SK-N-SH (cell line): ENCODE measurements around the gene ZNF526.

Experiments used
- EP300 ChIP-seq, 2 experiments: IDR thresholded peaks; 2 replicates each; pipeline versions ENCODE4 v1.4.0 to v1.6.1; 2012; ENCODE audit warnings: borderline replicate concordance in 1 of 2, low read depth in 1 of 2, low read length in 1 of 2
- GABPA ChIP-seq: IDR thresholded peaks from 2 replicates; pipeline ENCODE4 v1.4.0; 2012; ENCODE audit warnings: low read depth, mild to moderate bottlenecking
- NFIC ChIP-seq: IDR thresholded peaks from 2 replicates; pipeline ENCODE4 v1.4.0; 2012; ENCODE audit warnings: borderline replicate concordance
- POLR2AphosphoS5 ChIP-seq: IDR thresholded peaks from 2 replicates; pipeline ENCODE4 v1.6.1; 2012; ENCODE audit warnings: low read depth, low read length
- SIN3A ChIP-seq: IDR thresholded peaks from 2 replicates; pipeline ENCODE4 v1.6.1; 2012; ENCODE audit warnings: low read depth, mild to moderate bottlenecking, low read length, moderate library complexity, borderline replicate concordance
- TAF1 ChIP-seq: IDR thresholded peaks from 2 replicates; pipeline ENCODE4 v1.6.1; 2012; ENCODE audit warnings: low read depth, mild to moderate bottlenecking, low read length, moderate library complexity, borderline replicate concordance
- TF ChIP-seq, protein P1 (sequence below): IDR thresholded peaks from 2 replicates; pipeline ENCODE4 v1.6.1; 2012; ENCODE audit warnings: mild to moderate bottlenecking, low read depth, low read length, moderate library complexity
- TF ChIP-seq, protein P2 (sequence below): fragments of 200-600 bp; sonication (generic); IDR thresholded peaks from 2 replicates; pipeline ENCODE4 v1.6.1; 2017; ENCODE audit warnings: antibody characterized with exemption, mild to moderate bottlenecking, moderate library complexity

DNA sequence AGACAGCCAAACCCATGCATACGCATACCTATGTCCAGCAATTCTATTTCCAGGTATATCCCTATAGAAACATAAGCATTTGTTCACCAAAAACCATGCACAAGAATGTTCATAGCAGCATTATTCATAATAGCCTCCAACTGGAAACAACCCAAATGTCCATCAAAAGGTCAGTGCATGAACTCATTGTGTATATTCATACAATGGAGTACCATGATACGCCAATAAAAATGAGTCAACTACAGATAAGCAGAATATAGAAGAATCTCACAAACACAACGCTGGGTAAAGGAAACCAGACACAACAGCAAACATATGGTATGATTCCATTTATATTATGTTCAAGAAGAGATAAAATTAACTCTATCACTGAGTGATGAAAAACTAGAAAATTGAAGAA is 26.4 kb upstream of the ZNF526 start:
- TF ChIP-seq, protein P1, sequence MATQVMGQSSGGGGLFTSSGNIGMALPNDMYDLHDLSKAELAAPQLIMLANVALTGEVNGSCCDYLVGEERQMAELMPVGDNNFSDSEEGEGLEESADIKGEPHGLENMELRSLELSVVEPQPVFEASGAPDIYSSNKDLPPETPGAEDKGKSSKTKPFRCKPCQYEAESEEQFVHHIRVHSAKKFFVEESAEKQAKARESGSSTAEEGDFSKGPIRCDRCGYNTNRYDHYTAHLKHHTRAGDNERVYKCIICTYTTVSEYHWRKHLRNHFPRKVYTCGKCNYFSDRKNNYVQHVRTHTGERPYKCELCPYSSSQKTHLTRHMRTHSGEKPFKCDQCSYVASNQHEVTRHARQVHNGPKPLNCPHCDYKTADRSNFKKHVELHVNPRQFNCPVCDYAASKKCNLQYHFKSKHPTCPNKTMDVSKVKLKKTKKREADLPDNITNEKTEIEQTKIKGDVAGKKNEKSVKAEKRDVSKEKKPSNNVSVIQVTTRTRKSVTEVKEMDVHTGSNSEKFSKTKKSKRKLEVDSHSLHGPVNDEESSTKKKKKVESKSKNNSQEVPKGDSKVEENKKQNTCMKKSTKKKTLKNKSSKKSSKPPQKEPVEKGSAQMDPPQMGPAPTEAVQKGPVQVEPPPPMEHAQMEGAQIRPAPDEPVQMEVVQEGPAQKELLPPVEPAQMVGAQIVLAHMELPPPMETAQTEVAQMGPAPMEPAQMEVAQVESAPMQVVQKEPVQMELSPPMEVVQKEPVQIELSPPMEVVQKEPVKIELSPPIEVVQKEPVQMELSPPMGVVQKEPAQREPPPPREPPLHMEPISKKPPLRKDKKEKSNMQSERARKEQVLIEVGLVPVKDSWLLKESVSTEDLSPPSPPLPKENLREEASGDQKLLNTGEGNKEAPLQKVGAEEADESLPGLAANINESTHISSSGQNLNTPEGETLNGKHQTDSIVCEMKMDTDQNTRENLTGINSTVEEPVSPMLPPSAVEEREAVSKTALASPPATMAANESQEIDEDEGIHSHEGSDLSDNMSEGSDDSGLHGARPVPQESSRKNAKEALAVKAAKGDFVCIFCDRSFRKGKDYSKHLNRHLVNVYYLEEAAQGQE = no peak
- TF ChIP-seq, protein P2, sequence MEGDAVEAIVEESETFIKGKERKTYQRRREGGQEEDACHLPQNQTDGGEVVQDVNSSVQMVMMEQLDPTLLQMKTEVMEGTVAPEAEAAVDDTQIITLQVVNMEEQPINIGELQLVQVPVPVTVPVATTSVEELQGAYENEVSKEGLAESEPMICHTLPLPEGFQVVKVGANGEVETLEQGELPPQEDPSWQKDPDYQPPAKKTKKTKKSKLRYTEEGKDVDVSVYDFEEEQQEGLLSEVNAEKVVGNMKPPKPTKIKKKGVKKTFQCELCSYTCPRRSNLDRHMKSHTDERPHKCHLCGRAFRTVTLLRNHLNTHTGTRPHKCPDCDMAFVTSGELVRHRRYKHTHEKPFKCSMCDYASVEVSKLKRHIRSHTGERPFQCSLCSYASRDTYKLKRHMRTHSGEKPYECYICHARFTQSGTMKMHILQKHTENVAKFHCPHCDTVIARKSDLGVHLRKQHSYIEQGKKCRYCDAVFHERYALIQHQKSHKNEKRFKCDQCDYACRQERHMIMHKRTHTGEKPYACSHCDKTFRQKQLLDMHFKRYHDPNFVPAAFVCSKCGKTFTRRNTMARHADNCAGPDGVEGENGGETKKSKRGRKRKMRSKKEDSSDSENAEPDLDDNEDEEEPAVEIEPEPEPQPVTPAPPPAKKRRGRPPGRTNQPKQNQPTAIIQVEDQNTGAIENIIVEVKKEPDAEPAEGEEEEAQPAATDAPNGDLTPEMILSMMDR = no peak
- no peak for TF ChIP-seq GABPA
- TF ChIP-seq TAF1 = no peak
- TF ChIP-seq POLR2AphosphoS5 = no peak
- TF ChIP-seq NFIC = no peak
- no peak for TF ChIP-seq SIN3A
- TF ChIP-seq EP300 (IDR thresholded peaks at IDR 0.05; ENCODE audit: borderline replicate concordance in 1 of 2, low read depth in 1 of 2, low read length in 1 of 2) = no peak
